Transverse colon (tissue), 4 donors: ENCODE results near the gene SCIN. TPM values are rescaled to one million over a fixed set of nuclear protein-coding genes. Genes with fewer than 3 reads are reported as not detected.

ENCODE experiments used
- DNase-seq: peaks from one replicate; pipeline ENCODE4 v3.0.0-alpha.2; 2019
- H3K27ac ChIP-seq, 4 donors: fragments of 200-600 bp; sonication (generic); 2 replicates each; pipeline ENCODE4 v1.5.1; 2016 to 2018; ENCODE audit warnings: inconsistent platforms in 4 of 4
- H3K27me3 ChIP-seq: fragments of 200-600 bp; sonication (generic); 2 replicates; pipeline ENCODE4 v1.5.1; 2017; ENCODE audit warnings: inconsistent platforms
- H3K36me3 ChIP-seq, 4 donors: fragments of 200-600 bp; sonication (generic); 2 replicates each; pipeline ENCODE4 v1.5.1; 2017 to 2019; ENCODE audit warnings: inconsistent platforms in 4 of 4
- H3K4me1 ChIP-seq, 4 donors: fragments of 200-600 bp; sonication (generic); 2 replicates each; pipeline ENCODE4 v1.5.1; 2017 to 2020; ENCODE audit warnings: inconsistent platforms in 4 of 4
- H3K4me3 ChIP-seq, 4 donors: fragments of 200-600 bp; sonication (generic); 1 replicate in 1 of 4; 2 replicates in 3 of 4; pipeline versions ENCODE4 v1.5.1 to v1.6.1; 2017 to 2019; ENCODE audit warnings: inconsistent platforms in 4 of 4
- H3K9me3 ChIP-seq, 2 donors: fragments of 200-600 bp; sonication (generic); 2 replicates each; pipeline ENCODE4 v1.5.1; 2017 to 2019; ENCODE audit warnings: inconsistent platforms in 2 of 2
- EP300 ChIP-seq: sonication (generic); formaldehyde crosslinking; IDR thresholded peaks from one replicate; pipeline ENCODE4 v1.6.1; 2017; ENCODE audit warnings: antibody characterized with exemption, low read depth
- POLR2A ChIP-seq: fragments of 450-650 bp; IDR thresholded peaks from one replicate; pipeline ENCODE4 v1.6.1; 2016; ENCODE audit warnings: antibody characterized with exemption, mild to moderate bottlenecking, moderate library complexity
- POLR2AphosphoS5 ChIP-seq, 3 donors: sonication (generic); formaldehyde crosslinking; IDR thresholded peaks; one replicate each; pipeline ENCODE4 v1.6.1; 2016; ENCODE audit warnings: antibody characterized with exemption in 3 of 3
- WGBS, 2 donors: methylation state at CpG; one replicate each; pipeline ENCODE4 v1.1.5; 2018; ENCODE audit warnings: low coverage in 1 of 2; 5-methylcytosine and 5-hydroxymethylcytosine counted together
- in situ Hi-C, 4 donors: fragments of 200-750 bp; cut with MboI; loops; one replicate each; pipeline versions ENCODE4 v1.15.0 to v1.15.1; 2017; ENCODE audit warnings: low sequenced_read_pairs in 3 of 4, low pct_ligation_motif_present in 1 of 4, low pct_unique_long_range_greater_than_20kb in 1 of 4
- intact Hi-C: fragments of 100-400 bp; cut with DNase I; formaldehyde crosslinking; loops from one replicate; pipeline ENCODE4 v1.15.1; 2023; ENCODE audit warnings: low total_unique reads
- total RNA-seq, 4 donors: library from RNA; depleted of rRNA; stranded (reverse); fragments of >200 nt; gene quantifications; one replicate each; pipeline ENCODE4 v1.1.0, GENCODE V29; 2016
- TF ChIP-seq, protein P1 (sequence below), 5 experiments: fragments of 200-600 bp in 3 of 5; fragments of 450-650 bp in 2 of 5; sonication (generic) in 3 of 5; IDR thresholded peaks; 1 replicate in 2 of 5; 2 replicates in 3 of 5; pipeline ENCODE4 v1.5.1; 2016 to 2017; ENCODE audit warnings: antibody characterized with exemption in 5 of 5, inconsistent platforms in 3 of 5, mild to moderate bottlenecking in 2 of 5, moderate library complexity in 1 of 5

The SCIN gene
- total RNA-seq, 4 donors from 2014 or later = 62.3 to 125 (median 86.4) TPM

DNA sequence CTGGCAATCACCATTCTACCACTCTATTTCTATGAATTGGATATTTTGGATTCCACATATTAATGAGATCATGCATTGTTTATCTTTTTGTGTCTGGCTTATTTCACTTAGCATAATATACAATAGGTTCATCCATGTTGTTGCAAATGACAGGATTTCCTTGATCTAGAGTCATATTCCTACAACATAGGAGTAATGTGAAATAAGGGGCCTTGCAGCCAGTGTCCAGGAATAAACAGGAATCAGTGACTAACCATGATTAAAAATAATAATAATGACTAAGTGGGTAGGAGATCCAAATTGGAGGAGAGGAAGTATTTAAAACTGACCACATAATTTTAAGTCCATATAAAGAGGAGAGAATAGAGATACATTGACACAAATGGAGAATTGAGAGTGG is 49.9 kb downstream of the SCIN start:
- no peak overlapping the region for H3K4me3 ChIP-seq
- DNase-seq = no peak
- no peaks in the 10 kb centered on the region for H3K4me1 ChIP-seq
- intact Hi-C loops = no loop called here
- no peaks in the 10 kb centered on the region for H3K27me3 ChIP-seq
- H3K9me3 ChIP-seq = no peaks in the 10 kb centered on the region
- no peaks in the 10 kb centered on the region for H3K36me3 ChIP-seq
- H3K27ac ChIP-seq = no peak overlapping the region
- in situ Hi-C loops = loop anchor here in 2 of 4 donors (5.0 to 10.0 kb wide), 2 partner anchors 96 to 98 kb away; no protein-coding TSS in a partner anchor
- TF ChIP-seq, protein P1, sequence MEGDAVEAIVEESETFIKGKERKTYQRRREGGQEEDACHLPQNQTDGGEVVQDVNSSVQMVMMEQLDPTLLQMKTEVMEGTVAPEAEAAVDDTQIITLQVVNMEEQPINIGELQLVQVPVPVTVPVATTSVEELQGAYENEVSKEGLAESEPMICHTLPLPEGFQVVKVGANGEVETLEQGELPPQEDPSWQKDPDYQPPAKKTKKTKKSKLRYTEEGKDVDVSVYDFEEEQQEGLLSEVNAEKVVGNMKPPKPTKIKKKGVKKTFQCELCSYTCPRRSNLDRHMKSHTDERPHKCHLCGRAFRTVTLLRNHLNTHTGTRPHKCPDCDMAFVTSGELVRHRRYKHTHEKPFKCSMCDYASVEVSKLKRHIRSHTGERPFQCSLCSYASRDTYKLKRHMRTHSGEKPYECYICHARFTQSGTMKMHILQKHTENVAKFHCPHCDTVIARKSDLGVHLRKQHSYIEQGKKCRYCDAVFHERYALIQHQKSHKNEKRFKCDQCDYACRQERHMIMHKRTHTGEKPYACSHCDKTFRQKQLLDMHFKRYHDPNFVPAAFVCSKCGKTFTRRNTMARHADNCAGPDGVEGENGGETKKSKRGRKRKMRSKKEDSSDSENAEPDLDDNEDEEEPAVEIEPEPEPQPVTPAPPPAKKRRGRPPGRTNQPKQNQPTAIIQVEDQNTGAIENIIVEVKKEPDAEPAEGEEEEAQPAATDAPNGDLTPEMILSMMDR (IDR thresholded peaks at IDR 0.05) = no peak
- TF ChIP-seq POLR2AphosphoS5 (IDR thresholded peaks at IDR 0.05) = no peak
- TF ChIP-seq POLR2A = no peak
- TF ChIP-seq EP300 = no peak

DNA sequence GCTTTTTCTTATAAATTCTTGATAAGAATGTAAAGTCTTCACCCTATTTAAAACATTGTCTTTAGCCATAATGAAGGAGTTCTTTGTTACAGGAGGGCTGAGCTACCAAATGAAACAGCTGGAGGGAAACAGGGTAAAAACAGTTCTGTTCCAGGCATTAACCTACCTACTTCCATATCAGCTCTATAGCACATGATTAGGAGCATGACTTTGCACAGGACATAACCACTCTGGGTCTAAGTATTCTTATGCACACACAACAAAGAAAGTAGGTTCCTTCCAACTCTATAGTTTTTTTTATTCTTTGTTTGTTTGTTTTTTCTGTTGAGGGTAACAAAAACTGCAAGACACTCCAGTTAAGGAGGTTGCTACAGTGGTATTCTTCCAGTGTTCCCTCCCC is 52.7 kb downstream of the SCIN start:
- H3K27me3 ChIP-seq = no peaks in the 10 kb centered on the region
- in situ Hi-C loops (loop anchor here in 2 of 4 donors (5.0 to 10.0 kb wide), 2 partner anchors 98 to 101 kb away; no protein-coding TSS in a partner anchor), intact Hi-C loops (no loop called here)
- no peak for TF ChIP-seq POLR2AphosphoS5 (IDR thresholded peaks at IDR 0.05)
- no peak for TF ChIP-seq EP300
- no peak for TF ChIP-seq POLR2A
- TF ChIP-seq, protein P1 (IDR thresholded peaks at IDR 0.05) = no peak
- DNase-seq = no peak
- no peaks in the 10 kb centered on the region for H3K36me3 ChIP-seq
- H3K4me1 ChIP-seq = no peaks in the 10 kb centered on the region
- no peaks in the 10 kb centered on the region for H3K9me3 ChIP-seq
- H3K4me3 ChIP-seq = no peak overlapping the region
- no peak overlapping the region for H3K27ac ChIP-seq

DNA sequence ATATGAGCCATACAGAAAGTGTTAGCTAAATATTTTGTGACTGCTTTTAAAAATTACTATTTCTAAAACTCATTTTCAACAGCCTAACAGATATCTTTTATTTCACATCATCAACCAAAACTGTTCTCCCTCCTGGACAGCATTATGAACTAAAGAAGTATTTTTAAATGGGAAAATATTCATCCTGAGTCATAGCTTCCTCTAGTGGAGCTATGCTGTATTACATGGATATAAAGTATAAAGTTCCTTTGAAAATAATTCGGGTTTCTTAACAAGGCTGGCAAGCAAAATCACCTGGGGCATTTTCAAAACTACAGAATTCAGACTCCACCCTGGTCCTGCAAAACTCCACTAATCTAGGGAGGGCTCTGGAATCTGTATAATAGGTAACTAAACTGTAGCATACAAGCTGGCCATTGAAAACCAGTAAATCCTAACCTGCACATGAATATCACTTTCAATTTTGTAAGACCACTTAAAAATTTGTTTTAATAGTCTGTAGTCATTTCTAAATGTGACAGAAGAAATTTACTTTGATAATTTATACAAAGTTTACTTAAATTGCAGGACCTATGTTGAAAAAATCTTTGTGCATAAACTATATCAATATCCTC is 53.5 kb downstream of the SCIN start:
- intact Hi-C loops = no loop called here
- no peak for DNase-seq
- no peak overlapping the region for H3K27ac ChIP-seq
- no peaks in the 10 kb centered on the region for H3K9me3 ChIP-seq
- TF ChIP-seq POLR2AphosphoS5 (IDR thresholded peaks at IDR 0.05) = no peak
- TF ChIP-seq, protein P1 (IDR thresholded peaks at IDR 0.05) = peak; percentile 72 to 86 (median 84)
- no peak for TF ChIP-seq POLR2A
- TF ChIP-seq EP300 = no peak
- WGBS, 2 donors = 30 to 41% methylated on average over 1 of the region's 1 CpG
- no peak overlapping the region for H3K4me3 ChIP-seq
- H3K27me3 ChIP-seq = no peaks in the 10 kb centered on the region
- H3K4me1 ChIP-seq = no peaks in the 10 kb centered on the region
- H3K36me3 ChIP-seq = no peaks in the 10 kb centered on the region
- in situ Hi-C loops = loop anchor here in 2 of 4 donors (5.0 to 10.0 kb wide), 2 partner anchors 99 to 102 kb away; no protein-coding TSS in a partner anchor

DNA sequence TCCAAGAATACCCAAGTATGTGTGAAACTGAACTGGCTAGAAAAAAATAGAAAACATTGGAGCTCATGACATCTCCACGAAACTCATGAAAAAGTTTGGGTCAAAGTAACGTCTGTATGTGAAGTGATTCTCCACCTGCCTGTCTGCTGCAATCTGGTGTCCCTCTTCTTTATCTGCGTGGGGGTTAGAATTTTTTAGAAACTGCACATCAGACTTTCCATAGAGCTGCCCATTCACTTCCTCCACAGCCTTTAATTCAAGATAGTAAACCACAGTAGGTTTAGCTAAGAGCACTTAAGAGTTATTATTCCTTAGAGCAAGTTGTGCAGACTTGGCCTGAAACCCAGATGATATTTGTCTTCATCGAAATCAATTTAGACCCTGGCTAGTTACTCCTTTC is 55.3 kb downstream of the SCIN start:
- in situ Hi-C loops = loop anchor here in 3 of 4 donors (5.0 to 25.0 kb wide), 3 partner anchors 99 to 636 kb away; no protein-coding TSS in a partner anchor
- 46 to 60% methylated on average over 4 of the region's 4 CpGs for WGBS, 2 donors
- no peaks in the 10 kb centered on the region for H3K9me3 ChIP-seq

More for the DNA sequence above, 55.3 kb downstream of the SCIN start:
- H3K27ac ChIP-seq = no peak overlapping the region
- H3K4me3 ChIP-seq = no peak overlapping the region
- no peaks in the 10 kb centered on the region for H3K36me3 ChIP-seq
- H3K27me3 ChIP-seq = no peaks in the 10 kb centered on the region
- DNase-seq = no peak
- no peak for TF ChIP-seq POLR2A
- TF ChIP-seq EP300 = no peak
- no peak for TF ChIP-seq POLR2AphosphoS5 (IDR thresholded peaks at IDR 0.05)
- TF ChIP-seq, protein P1 (IDR thresholded peaks at IDR 0.05) = no peak
- no peaks in the 10 kb centered on the region for H3K4me1 ChIP-seq
- intact Hi-C loops = no loop called here
